Loucy (cell line): Measurements from ENCODE around the gene NRXN3.

Experiments
- H2AFZ ChIP-seq: fragments of 200-600 bp; sonication (generic); 2 replicates; pipeline ENCODE4 v1.6.0; 2016; ENCODE audit warnings: antibody characterized with exemption, mild to moderate bottlenecking, low read length, moderate library complexity
- H3F3A ChIP-seq: fragments of 200-600 bp; 2 replicates; pipeline ENCODE4 v1.6.0; 2016; ENCODE audit warnings: antibody characterized with exemption, low read depth, mild to moderate bottlenecking
- H3K27me3 ChIP-seq: fragments of 200-600 bp; sonication (generic); 2 replicates; pipeline ENCODE4 v1.6.1; 2014; ENCODE audit warnings: low read length, mild to moderate bottlenecking; ENCODE audit not compliant: insufficient read depth, poor library complexity, severe bottlenecking
- H3K36me3 ChIP-seq: fragments of 200-600 bp; sonication (generic); 2 replicates; pipeline ENCODE4 v1.6.1; 2016; ENCODE audit warnings: low read length; ENCODE audit not compliant: insufficient read depth
- H3K4me1 ChIP-seq: fragments of 200-600 bp; sonication (generic); 2 replicates; pipeline ENCODE4 v1.5.1; 2014; ENCODE audit warnings: low read length, mild to moderate bottlenecking; ENCODE audit not compliant: insufficient read depth, poor library complexity, severe bottlenecking
- H3K4me2 ChIP-seq: fragments of 200-600 bp; sonication (generic); 2 replicates; pipeline ENCODE4 v1.6.0; 2014; ENCODE audit warnings: antibody characterized with exemption, low read length, low read depth, mild to moderate bottlenecking; ENCODE audit not compliant: poor library complexity, severe bottlenecking
- H3K4me3 ChIP-seq: fragments of 200-600 bp; sonication (generic); 2 replicates; pipeline ENCODE4 v1.5.1; 2014; ENCODE audit warnings: low read length, mild to moderate bottlenecking, mixed read lengths; ENCODE audit not compliant: poor library complexity, severe bottlenecking
- H3K79me2 ChIP-seq: fragments of 200-600 bp; sonication (generic); 2 replicates; pipeline ENCODE4 v1.6.1; 2014; ENCODE audit warnings: low read length; ENCODE audit not compliant: insufficient read depth
- H3K9ac ChIP-seq: fragments of 200-600 bp; sonication (generic); 2 replicates; pipeline ENCODE4 v1.6.0; 2014; ENCODE audit warnings: mild to moderate bottlenecking, low read depth, low read length, moderate library complexity; ENCODE audit not compliant: poor library complexity, severe bottlenecking
- H3K9me2 ChIP-seq: fragments of 200-600 bp; sonication (generic); replicated peaks from 2 replicates; pipeline ENCODE4 v1.6.1; 2016; ENCODE audit warnings: low read depth, low read length, mixed read lengths
- H3K9me3 ChIP-seq: fragments of 200-600 bp; sonication (generic); 2 replicates; pipeline ENCODE4 v1.6.1; 2014; ENCODE audit warnings: mild to moderate bottlenecking, antibody characterized with exemption, low read length, low read depth; ENCODE audit not compliant: insufficient read depth
- H4K20me1 ChIP-seq: fragments of 200-600 bp; sonication (generic); 2 replicates; pipeline ENCODE4 v1.6.0; 2014; ENCODE audit warnings: antibody characterized with exemption, low read length, mild to moderate bottlenecking; ENCODE audit not compliant: insufficient read depth, poor library complexity, severe bottlenecking
- CTCF ChIP-seq: fragments of 200-600 bp; sonication (generic); conservative IDR thresholded peaks from 2 replicates; pipeline ENCODE4 v1.5.1; 2014; ENCODE audit warnings: mild to moderate bottlenecking, antibody characterized with exemption, low read length
- EZH2phosphoT487 ChIP-seq: fragments of 200-600 bp; IDR thresholded peaks from 2 replicates; pipeline ENCODE4 v1.6.1; 2018; ENCODE audit warnings: antibody characterized with exemption, mild to moderate bottlenecking, moderate library complexity, borderline replicate concordance

The NRXN3 gene

DNA sequence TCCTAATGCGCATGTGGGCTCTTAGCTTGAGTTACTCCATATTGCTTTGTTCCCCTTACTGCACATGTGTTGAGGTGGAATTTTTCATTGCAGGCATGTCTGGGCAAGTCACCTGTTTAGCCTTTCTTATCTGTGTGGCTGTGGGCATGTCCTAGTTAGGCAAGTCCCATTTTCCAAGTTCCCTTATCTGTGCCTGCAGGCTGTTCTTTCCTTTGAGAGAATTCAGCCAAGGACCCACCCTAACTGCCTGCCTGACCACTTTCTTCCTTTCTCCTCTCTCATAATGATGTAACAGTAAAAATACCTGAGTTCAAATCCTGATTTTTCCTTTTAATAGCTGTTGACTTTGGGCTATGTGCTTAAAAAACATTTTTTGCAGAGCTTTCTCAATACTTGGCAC is 870.6 kb downstream of the NRXN3 start:
- H3K4me1 ChIP-seq: no peaks in the 10 kb centered on the region
- TF ChIP-seq EZH2phosphoT487 (no peak), CTCF (no peak)
- no peaks in the 10 kb centered on the region for H4K20me1 ChIP-seq
- H2AFZ ChIP-seq: no peak overlapping the region
- H3K9ac ChIP-seq: no peak overlapping the region
- no peaks in the 10 kb centered on the region for H3K36me3 ChIP-seq
- no peak overlapping the region for H3K4me2 ChIP-seq
- H3K4me3 ChIP-seq: no peak overlapping the region
- H3K27me3 ChIP-seq: no peaks in the 10 kb centered on the region
- no peaks in the 10 kb centered on the region for H3F3A ChIP-seq
- H3K9me3 ChIP-seq: no peaks in the 10 kb centered on the region
- H3K9me2 ChIP-seq: no peaks in the 10 kb centered on the region
- H3K79me2 ChIP-seq: no peaks in the 10 kb centered on the region

- Histone ChIP-seq H2AFZ (no peak overlapping the region), H3K4me2 (no peak overlapping the region), H3K9me2 (no peaks in the 10 kb centered on the region), H4K20me1 (no peaks in the 10 kb centered on the region), H3K4me3 (no peak overlapping the region), H3K9ac (no peak overlapping the region), H3K4me1 (no peaks in the 10 kb centered on the region), H3F3A (no peaks in the 10 kb centered on the region), H3K27me3 (no peaks in the 10 kb centered on the region), H3K36me3 (no peaks in the 10 kb centered on the region), H3K9me3 (no peaks in the 10 kb centered on the region), H3K79me2 (no peaks in the 10 kb centered on the region)
- TF ChIP-seq EZH2phosphoT487: no peak
Observed at GRCh38 chr14:79043194-79043889, 873.2 kb downstream of the NRXN3 start.

- Histone ChIP-seq H3K9ac (no peak overlapping the region), H2AFZ (no peak overlapping the region), H3K4me1 (no peaks in the 10 kb centered on the region), H3K9me2 (no peaks in the 10 kb centered on the region), H4K20me1 (no peaks in the 10 kb centered on the region), H3K4me2 (no peak overlapping the region), H3K9me3 (no peaks in the 10 kb centered on the region), H3K36me3 (no peaks in the 10 kb centered on the region), H3K27me3 (no peaks in the 10 kb centered on the region), H3F3A (no peaks in the 10 kb centered on the region), H3K79me2 (no peaks in the 10 kb centered on the region), H3K4me3 (no peak overlapping the region)
- TF ChIP-seq EZH2phosphoT487 (no peak), CTCF (no peak)
Observed at GRCh38 chr14:79044894-79045624, 874.9 kb downstream of the NRXN3 start.
